Measurements from ENCODE around the gene SPINT2.

The SPINT2 gene

DNA sequence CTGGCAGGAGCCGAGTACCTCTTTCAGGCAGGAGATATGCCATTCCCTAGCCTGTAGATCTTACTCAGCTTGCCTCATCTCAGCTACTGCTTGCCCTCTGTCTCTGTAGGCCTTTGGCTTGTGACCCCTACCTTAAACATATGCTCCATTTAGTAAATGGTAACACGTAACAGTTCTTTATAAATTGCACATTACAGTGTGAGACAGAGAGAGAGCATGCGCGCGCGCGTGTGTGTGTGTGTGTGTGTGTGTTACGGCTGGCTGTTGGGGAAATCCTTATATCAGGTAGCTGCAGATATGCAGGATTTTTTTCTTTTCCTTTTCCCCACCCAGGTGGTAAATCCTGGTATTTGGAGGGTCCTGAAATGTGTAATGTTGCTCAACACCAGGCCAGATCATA lies 4.2 kb downstream of the SPINT2 start:
- no peak for DNase-seq

DNA sequence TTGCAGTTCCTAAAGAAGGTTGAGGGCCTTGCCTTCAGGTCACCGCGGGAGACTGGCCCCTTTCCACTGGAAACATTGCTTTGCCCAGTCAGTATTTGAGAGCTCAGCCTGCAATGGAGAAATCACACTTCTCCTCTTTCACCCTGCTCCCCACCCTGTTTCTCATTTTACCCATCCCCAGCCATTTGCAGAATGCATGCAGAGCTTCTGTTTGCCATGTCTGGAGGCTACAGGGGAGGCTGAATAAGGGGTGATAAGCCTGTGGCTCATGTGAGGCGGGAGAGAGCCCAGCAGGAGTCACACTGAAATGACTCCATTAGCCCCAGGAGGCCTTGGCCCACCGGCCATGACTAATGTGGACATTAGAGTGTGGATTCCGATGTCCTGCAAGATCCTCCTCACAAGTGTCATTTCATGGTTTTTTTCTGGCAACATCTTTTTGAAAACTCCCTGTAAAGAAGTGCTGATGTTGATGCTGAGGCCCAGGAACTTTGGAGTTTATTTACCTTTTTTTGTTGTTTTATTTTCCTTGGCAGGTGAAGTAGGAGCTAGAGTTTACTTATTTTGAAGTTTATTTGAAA lies 6.3 kb downstream of the SPINT2 start:
- DNase-seq = no peak

DNA sequence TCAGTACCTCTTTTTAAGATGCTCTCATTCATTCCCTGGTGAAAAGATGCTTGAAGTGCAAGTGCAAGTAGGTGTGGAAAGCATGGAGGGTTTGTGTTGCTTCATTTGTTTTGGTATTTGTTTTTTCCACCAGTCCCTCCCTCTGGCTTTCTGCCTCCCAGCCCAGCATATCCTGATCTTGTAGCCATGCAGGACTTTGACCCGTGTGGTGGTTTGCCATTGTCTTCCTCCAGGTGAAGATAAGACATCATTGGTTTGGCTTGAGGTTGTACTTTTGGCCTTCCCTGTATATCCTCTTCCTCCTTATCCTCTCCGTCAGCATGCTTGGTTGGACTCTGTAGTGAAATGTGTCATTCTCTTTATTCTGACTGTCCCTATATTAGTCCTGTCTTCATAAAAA lies 9.1 kb downstream of the SPINT2 start:
- no peak for DNase-seq

DNA sequence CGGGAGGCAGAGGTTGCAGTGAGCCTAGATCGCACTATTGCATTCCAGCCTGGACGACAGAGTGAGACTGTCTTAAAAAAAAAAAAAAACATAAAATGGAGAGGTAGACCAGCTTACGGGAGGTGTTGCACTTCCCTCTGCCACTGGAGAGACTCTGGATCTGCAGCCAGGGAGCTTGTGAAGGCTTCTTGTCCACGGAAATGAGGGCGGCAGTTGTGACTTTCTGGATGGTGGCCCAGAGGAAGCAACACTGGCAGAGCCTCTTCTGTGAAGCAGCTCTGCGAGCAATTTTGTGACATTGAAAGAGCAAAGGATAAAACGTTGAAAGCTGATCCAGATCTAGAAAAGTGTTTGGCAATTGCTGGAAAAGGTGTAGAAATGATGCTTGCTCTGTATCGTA lies 10.4 kb downstream of the SPINT2 start:
- no peak for DNase-seq

DNA sequence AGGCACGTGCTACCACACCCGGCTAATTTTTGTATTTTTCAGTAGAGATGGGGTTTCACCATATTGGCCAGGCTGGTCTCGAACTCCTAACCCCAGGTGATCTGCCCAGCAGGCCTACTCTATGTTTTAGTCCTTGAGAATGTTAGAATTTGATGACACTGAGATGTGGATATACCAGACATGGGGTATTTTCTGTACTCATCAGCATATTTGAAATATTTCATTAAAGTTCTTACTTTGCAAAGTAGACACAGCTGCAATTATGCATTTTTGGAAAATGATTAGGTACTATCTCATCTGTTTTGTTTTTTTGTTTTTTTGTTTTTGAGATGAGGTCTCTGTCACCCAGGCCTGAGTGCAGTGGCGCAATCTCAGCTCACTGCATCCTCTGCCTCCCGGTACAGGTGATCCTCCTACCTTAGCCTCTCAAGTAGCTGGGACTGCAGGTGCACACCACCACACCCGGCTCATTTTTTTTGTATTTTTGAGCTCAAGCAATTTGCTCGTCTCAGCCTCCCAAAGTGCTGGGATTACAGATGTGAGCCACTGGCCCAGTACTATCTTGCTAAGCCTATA lies 12.7 kb downstream of the SPINT2 start:
- no peak for DNase-seq

DNA sequence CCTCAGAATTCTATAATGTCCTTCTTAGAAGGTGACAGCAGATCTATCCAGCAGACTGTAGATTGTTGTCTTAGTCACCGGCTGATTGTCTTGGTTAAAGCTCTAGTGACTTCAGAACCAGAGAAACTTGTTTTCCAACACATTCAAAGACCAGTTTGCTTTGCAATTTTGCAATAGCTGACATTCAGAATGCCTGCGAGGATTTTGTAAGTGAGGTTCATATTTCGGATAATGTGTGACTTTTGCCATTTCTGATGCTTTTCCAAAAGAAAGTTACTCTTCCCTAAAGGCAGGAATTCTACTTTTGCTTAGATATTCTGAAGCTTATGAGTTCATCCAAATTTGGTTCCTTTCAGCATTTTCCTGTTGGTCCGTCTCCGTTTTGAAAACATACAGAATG lies 13.2 kb downstream of the SPINT2 start:
- DNase-seq = no peak

DNA sequence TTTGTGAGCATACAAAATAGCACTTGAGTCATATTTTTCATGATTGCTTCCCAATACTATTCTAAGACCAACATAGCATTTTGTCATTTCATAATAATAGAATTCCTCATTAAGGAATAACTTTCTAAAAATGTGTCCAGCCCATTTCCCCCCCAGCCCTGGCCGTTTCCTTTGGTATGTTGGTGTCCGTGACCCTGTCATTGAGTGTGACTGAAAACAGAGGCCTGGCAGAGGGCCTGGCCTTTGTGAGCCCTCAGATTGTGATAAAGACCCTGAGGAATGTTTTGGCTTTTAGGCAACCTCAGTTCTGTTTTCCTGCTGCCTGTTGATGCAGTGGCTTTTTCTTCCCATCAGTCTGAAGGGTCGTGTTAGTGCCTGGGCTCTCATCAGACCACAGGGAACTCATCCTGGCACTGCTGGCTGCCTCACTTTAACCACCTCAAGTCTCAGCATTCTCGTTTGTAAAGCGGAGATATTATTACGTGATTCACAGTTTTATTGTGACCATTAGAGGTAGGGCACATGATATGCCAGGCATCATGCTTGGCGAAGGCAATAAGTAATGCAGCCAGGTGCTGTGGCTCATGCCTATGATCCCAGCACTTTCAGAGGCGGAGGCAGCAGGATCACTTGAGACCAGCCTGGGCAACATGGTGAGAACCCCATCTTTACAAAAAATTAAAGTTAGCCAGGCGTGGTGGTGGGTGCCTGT lies 13.8 kb downstream of the SPINT2 start:
- no peak for DNase-seq

DNA sequence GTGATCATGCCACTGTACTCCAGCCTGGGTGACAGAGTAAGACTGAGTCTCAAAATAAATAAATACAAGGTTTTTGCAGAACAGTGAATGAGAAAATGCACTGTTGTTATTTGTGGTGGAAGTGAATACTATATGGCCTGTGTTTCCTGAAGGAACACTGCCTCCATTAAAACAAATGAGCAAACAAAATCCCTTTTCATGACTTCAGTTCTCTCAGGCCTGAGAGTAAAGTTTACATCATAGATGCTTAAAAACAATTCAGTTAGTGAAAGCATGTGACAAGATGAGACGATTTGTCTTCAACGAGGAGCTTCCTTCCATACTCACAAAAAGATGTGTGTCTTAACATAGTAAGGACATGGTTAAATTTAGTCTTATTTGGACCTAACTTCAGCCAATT lies 14.4 kb downstream of the SPINT2 start:
- no peak for DNase-seq

DNA sequence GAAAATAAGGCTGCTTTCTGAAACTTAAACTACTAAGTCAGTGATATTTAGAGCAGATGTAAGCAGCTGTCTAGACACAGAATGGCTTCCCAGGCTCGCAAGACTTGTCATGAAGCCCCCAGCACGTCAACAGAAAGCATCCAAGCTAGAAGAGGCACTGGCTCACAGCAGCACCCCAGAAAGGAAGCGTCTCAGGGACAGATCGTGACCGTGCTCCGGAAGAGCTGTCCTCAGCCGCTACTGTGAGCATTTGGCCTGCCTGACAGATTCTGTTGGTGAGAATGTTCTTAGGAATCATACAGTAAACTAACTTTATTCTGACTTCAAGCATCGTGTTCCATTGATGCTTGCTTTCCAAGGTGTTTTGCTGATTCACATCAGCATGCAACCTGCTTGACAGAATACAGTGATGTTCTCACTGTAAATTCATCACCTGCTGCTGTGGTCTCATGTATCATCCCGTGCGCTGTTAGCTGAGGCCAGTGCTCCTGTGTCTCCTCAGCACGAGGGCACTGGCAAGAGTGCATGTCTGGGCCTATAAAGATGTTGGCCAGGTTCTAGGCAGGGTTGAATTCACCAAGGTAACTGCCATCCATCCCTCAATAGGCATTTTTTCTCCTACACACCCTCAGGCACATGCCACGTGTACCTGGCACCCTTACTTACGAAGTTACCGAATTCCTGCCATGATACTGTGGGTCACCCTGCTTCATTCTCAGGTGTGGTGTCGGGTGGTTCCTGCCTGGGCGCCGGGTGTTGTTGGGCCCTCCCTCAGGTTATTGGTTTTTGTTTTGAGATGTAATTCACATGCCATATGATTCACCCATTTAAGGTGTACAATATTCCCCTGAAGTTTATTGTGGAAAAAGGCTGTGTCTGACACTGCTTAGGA lies 15.9 kb downstream of the SPINT2 start:
- DNase-seq = no peak

DNA sequence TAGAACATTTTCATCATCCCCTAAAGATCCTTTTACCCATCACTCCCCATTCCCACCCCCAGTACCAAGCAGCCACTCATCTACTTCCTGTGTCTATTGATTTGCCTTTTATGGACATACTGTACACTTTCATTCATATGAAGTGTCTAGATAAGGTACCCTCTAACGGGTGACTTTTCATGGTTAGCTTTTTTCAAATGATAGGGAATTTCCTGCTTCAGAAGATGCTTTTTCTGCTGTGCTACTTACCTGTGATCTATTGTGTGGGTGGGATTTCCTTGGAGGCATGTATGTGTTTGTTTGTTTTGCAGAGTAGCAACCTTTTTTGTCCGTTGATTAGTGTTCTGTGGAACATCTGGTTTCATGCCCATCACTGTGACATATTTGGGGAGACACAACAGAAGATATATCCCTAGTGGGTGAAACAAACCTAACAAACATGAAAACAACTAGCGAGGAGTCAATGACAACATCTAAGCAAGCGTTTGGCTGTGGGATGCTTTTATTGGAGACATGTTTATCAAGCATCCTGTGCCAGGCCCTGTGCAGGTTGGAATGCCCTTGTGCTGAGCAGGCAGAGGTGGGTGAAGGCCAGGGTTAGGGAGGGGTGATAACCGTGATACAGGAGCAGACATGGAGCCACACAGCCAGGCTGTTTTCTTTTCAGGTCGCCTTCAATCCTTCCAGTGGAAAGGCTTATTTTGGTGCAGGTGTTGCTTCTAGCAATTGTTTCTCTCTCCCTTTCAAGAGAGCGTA lies 17.6 kb downstream of the SPINT2 start:
- no peak for DNase-seq

DNA sequence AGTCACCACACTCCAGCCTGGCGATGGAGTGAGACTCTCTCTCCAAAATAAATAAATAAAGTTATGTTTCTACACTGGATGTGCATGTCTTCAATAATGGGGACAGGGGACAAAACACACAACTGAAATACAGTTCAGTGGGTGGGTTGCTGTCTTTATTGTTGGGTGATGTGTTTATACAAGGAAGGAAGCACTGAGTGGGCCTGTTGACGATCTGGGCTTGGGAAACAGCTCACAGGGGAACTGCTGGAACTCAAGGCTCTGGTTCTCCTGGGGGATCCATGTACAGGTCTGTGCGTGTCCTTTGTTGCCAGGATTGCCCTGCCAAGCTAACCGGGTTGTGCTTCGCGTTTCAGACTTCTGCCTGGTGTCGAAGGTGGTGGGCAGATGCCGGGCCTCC lies 18.9 kb downstream of the SPINT2 start:
- no peak for DNase-seq

DNA sequence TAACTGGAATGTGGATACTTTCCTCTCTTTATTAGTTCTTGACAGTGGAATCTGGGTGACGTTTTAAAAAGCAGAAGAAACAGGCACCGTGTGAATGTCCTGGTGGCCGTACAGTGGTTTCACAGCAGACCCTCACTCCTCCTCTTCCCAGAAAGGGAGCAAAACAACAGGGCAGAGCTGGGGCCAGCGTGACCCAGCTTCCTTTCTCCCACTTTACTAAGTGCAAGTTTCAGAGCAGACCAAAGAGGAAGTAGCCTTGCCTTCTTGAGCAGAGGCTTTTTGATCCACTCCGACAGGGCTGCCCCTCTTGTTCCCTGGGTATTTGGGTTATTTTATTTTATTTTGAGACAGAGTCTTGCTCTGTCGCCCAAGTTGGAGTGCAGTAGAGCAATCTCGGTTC lies 20.0 kb downstream of the SPINT2 start:
- DNase-seq = no peak

DNA sequence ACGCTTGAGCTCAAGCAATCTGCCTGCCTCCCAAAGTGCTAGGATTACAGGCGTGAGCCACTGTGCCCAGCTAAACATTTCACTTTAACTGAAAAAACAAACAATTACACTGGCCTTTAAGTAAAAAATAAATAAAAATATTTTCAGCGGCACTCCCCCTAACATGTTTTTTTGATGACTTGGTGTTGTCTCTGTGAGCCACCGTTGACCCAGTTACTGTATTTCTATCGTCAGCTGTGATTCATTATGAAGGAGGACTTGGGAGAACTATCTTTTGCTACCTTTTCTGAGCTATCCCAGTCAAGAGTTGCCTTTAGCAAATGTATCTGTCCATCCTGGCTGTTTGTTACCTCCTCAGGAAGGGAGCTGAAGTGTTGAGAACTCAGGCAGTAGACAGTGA lies 21.2 kb downstream of the SPINT2 start:
- no peak for DNase-seq

DNA sequence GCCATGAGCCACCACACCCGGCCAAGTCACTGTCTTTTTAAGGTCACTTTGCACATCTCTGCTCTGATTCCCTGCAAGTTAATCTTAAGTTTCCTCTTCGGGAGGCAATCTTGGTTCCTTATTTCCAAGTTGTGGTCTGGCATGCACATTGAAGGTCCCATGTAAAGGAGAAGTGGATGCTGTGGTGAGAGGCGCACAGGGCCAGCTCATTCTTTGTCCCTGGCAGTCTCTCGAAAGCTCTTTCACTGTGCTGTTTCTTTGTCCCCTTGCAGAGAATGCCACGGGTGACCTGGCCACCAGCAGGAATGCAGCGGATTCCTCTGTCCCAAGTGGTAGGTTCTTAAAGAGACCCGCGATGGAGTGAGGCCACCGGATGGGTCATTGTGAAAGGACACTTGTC lies 23.2 kb downstream of the SPINT2 start:
- DNase-seq = no peak

DNA sequence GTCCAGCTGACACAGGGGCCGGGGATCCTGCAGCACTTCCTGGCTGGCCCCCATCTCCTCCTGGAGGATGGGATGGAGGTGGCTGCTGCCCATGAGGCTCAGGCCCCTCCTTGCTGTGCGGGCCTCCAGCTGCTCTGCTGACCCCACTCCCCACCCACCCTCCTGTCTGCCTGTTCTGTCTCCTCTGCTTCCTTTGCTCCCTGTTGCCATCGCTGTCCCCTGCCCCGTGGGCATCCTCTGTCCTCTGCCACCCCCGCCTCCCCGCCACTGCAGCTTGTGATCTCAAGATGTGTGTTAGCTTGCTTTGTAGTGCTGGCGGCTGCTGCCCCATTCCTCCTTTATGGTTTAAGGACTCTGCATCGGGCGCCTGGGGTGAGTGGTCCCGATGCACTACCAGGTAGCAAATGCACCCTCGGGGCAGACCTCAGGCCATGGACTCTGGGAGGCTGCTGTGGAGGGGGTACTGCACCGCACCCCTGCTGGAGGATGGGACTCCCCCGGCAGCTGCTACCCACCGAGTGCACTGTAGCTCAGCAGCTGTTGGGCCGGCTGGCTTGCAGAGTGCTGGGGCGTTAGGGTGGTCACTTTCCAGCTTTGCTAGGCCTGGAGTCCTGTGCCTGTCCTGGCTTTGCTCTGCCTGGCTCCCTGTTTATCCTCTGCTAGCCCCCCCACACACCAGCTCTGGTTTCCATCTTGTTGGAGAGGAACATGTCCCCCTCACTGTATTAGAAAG lies 23.9 kb downstream of the SPINT2 start:
- DNase-seq = no peak

DNA sequence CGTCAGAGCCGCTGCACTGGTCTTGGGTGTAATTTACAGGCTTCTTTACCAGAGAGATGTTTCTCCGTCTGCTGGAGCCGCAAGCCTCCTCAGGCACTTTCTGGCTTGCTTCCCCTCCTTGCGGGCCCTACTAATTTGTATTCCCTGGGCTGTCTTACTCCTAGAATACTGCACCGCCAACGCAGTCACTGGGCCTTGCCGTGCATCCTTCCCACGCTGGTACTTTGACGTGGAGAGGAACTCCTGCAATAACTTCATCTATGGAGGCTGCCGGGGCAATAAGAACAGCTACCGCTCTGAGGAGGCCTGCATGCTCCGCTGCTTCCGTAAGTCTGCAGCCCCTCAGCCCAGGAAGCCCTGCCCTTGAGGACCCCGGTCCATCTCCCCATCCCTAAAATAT lies 25.6 kb downstream of the SPINT2 start:
- DNase-seq = no peak

DNA sequence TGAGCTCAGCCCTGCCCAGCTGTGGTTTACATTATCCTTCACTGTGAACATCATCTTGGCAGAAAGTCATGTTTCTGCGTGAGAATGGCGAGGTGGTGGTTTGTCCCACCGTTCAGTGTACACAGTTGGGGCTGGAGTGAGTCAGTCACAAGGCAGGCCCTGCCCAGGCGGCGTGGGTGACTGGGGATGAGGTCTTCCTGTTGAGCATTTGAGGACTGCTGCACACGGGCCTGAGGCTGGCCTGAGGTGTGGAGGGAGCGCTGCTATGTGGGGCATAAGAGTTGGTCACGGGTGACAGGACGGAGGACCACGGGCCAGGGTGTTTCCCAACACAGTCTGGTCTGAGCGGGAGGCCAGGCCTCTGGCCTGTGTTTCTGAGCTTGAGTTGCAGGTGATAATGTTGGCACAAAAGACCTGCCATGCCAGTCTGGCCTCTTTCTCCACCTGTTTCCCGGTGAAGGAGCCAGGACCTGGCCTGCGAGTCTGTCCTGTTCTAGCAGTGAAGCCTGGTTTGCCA lies 26.3 kb downstream of the SPINT2 start:
- no peak for DNase-seq

DNA sequence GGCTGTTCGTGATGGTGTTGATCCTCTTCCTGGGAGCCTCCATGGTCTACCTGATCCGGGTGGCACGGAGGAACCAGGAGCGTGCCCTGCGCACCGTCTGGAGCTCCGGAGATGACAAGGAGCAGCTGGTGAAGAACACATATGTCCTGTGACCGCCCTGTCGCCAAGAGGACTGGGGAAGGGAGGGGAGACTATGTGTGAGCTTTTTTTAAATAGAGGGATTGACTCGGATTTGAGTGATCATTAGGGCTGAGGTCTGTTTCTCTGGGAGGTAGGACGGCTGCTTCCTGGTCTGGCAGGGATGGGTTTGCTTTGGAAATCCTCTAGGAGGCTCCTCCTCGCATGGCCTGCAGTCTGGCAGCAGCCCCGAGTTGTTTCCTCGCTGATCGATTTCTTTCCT lies 27.5 kb downstream of the SPINT2 start:
- no peak for DNase-seq

DNA sequence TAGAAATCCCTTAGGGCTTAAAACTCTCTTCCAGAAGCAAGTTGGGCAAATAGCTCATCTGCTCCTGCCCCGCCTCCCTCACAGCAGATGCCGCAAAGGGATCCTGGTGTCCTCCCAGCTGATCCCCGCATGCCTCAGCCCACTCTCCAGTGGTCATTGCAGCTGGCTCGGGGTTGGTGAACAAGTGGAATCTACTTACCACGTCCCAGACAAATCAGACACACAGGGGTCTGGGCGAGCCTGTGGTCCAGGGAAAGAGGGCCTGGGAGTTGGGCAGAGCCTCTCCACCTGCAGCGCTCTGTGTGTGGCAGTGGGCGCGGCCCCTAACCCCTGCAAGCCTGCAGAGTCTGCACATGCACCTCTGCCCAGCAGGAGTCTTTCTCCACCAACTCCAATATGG lies 28.9 kb downstream of the SPINT2 start:
- DNase-seq = no peak

DNA sequence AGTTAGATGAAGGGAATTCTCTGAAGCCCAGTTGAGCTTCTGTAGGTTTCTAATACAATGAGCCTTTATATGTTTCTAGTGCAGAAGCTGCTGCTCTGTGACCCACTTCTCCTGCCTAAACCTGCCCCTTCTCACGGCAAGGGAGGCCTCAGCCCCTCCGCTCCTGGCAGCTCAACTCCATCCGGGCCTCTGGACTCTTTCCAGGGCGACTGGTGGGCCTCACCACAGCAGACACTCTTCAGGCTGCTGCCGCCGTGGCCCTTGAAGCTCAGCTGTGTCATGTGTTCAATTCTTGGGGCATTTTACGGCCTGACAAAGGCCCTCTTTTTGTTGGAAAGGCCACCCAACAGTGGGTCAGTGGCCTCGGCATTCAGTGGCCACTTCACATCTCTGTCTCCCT lies 29.7 kb downstream of the SPINT2 start:
- no peak for DNase-seq

DNA sequence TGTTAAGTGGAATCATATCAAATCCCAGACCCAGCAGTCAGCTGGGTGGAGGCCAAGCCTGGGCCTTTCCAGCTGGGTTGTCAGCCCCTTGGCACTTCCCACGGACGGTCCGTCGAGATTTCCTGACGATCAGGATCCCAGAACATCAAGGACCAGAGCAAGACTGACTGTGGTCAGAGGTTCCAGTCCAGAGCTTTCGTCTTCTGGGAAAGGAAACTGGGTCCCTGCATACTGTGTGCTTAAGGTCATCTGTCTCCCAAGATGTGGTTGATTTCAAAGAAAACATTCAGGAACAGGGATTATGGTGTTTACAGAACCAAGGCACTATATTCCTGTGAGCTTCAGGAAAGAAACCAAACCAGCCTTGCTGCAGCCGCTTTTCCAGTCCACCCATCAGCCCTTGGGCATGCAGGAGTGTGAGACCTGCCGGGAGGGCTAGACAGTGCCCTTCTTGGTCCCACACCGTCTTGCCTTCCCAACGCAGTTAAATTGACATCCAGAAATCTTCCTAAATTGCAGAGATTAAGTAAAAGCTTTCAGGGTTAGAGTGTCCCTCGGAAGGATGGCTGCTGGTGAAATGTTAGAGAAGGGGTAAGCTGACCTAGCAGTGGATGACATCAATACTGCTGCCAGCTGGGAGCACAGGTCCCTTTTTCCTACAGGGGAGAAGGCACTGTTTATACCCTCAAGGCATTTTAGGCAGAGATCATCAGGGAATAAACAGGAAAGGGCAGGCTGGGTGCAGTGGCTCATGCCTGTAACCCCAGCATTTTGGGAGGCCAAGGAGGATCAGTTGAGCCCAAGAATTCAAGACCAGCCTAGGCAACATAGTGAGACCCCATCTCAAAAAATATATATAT lies 34.7 kb downstream of the SPINT2 start:
- no peak for DNase-seq

Data from effector CD8-positive, alpha-beta T cell (primary cell).